Lower lobe of right lung (tissue), 2 donors: Measurements from ENCODE around the gene MTNR1A. TPM values are rescaled to one million over a fixed set of nuclear protein-coding genes. Genes with fewer than 3 reads are reported as not detected.

Experiments
- ATAC-seq, 2 donors: fragments of 200-7000 bp; cut with Tn5 transposase; one replicate each; pipeline ENCODE4 v1.9.1; 2020 to 2022; ENCODE audit warnings: mild to moderate bottlenecking in 2 of 2, moderate library complexity in 2 of 2
- DNase-seq: peaks from one replicate; pipeline ENCODE4 v3.0.0-alpha.2; 2020
- H3K27ac ChIP-seq: fragments of 200-600 bp; one replicate; pipeline ENCODE4 v1.8.0; 2022
- H3K27me3 ChIP-seq: fragments of 200-600 bp; one replicate; pipeline ENCODE4 v1.8.0; 2022; ENCODE audit warnings: low read depth
- H3K36me3 ChIP-seq: fragments of 200-600 bp; one replicate; pipeline ENCODE4 v1.8.0; 2022; ENCODE audit warnings: mild to moderate bottlenecking
- H3K4me1 ChIP-seq: fragments of 200-600 bp; one replicate; pipeline ENCODE4 v1.8.0; 2022
- H3K4me3 ChIP-seq: fragments of 200-600 bp; one replicate; pipeline ENCODE4 v1.8.0; 2022; ENCODE audit warnings: mild to moderate bottlenecking
- H3K9me3 ChIP-seq: fragments of 200-600 bp; one replicate; pipeline ENCODE4 v1.8.0; 2022
- intact Hi-C: fragments of 100-400 bp; cut with DNase I; formaldehyde crosslinking; loops from one replicate; pipeline ENCODE4 v1.11.0; 2022
- total RNA-seq: library from RNA; stranded (reverse); fragmentation: NEBNext Ultra II Directional; extraction: Animal tissue kit (Norgen Biotek cat#: 25700); gene quantifications from one replicate; pipeline ENCODE4 v1.2.1, GENCODE V29; 2021
- TF ChIP-seq, protein P1 (sequence below): fragments of 200-600 bp; IDR thresholded peaks from one replicate; pipeline ENCODE4 v1.8.0; 2022; ENCODE audit warnings: antibody characterized with exemption, mild to moderate bottlenecking
- donor health status: DM: no; HTN: yes; CAD: no; lungs with severe emphysema.

Gene MTNR1A
- total RNA-seq, 1 donor from 2014 or later = not detected

GRCh38 chr4:186596850-186597390, 41.6 kb upstream of the MTNR1A start:
- peaks cover 87% of the 10 kb centered on the region for H3K36me3 ChIP-seq
- ATAC-seq = no peak

GRCh38 chr4:186596346-186596745, 41.0 kb upstream of the MTNR1A start:
- TF ChIP-seq, protein P1, sequence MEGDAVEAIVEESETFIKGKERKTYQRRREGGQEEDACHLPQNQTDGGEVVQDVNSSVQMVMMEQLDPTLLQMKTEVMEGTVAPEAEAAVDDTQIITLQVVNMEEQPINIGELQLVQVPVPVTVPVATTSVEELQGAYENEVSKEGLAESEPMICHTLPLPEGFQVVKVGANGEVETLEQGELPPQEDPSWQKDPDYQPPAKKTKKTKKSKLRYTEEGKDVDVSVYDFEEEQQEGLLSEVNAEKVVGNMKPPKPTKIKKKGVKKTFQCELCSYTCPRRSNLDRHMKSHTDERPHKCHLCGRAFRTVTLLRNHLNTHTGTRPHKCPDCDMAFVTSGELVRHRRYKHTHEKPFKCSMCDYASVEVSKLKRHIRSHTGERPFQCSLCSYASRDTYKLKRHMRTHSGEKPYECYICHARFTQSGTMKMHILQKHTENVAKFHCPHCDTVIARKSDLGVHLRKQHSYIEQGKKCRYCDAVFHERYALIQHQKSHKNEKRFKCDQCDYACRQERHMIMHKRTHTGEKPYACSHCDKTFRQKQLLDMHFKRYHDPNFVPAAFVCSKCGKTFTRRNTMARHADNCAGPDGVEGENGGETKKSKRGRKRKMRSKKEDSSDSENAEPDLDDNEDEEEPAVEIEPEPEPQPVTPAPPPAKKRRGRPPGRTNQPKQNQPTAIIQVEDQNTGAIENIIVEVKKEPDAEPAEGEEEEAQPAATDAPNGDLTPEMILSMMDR = no peak
- intact Hi-C loops = no loop called here
- no peaks in the 10 kb centered on the region for H3K4me1 ChIP-seq
- H3K4me3 ChIP-seq = no peak overlapping the region
- no peaks in the 10 kb centered on the region for H3K27me3 ChIP-seq
- H3K27ac ChIP-seq = no peak overlapping the region
- ATAC-seq = no peak
- DNase-seq = no peak
- peaks cover 82% of the 10 kb centered on the region for H3K36me3 ChIP-seq
- H3K9me3 ChIP-seq = no peaks in the 10 kb centered on the region

More at GRCh38 chr4:186596850-186597390, 41.6 kb upstream of the MTNR1A start:
- intact Hi-C loops = no loop called here
- no peak overlapping the region for H3K27ac ChIP-seq
- DNase-seq = no peak
- TF ChIP-seq, protein P1 = no peak
- no peaks in the 10 kb centered on the region for H3K9me3 ChIP-seq
- no peaks in the 10 kb centered on the region for H3K4me1 ChIP-seq
- no peaks in the 10 kb centered on the region for H3K27me3 ChIP-seq
- H3K4me3 ChIP-seq = no peak overlapping the region

- Histone ChIP-seq H3K4me1 (no peaks in the 10 kb centered on the region), H3K9me3 (no peaks in the 10 kb centered on the region), H3K4me3 (no peak overlapping the region), H3K27ac (no peak overlapping the region), H3K36me3 (peaks cover 75% of the 10 kb centered on the region), H3K27me3 (no peaks in the 10 kb centered on the region)
- no peak for DNase-seq
- TF ChIP-seq, protein P1 = no peak
- ATAC-seq = no peak
- intact Hi-C loops = no loop called here
These were observed 38.2 kb upstream of the MTNR1A start for GRCh38 chr4:186593587-186593973.

DNA sequence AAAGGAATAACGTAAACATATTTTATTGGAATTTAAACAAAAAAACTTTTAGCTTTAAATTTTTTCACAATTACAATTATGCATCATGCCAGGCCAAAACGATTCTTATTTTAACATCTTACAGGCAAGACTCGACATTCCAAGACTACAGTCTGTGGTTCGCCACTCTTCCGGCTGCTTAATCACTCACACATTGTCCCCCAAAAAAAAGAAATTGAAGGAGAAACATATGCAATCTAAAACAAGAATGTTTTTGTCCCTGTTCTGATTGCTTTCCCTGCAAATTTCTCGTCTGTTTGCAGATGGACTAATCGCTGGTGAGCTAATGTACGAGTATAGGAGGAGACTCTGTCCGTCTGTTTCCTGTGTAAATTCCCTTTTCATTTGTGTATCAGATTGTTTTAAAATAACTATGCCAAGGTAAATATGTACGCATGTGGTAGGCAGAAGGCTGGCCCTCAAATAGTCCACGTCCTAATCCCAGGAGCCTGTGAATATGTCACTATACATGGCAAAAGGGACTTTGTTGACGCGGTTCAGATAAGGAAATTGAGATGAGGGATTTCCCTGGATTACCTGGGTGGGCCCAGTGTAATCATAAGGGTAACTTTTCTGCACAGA, 37.7 kb upstream of the MTNR1A start:
- TF ChIP-seq, protein P1 = no peak
- Histone ChIP-seq H3K27ac (no peak overlapping the region), H3K36me3 (peaks cover 75% of the 10 kb centered on the region), H3K4me1 (no peaks in the 10 kb centered on the region), H3K4me3 (no peak overlapping the region), H3K27me3 (no peaks in the 10 kb centered on the region), H3K9me3 (no peaks in the 10 kb centered on the region)
- no peak for DNase-seq
- intact Hi-C loops = no loop called here
- ATAC-seq = no peak

GRCh38 chr4:186592445-186592844, 37.1 kb upstream of the MTNR1A start:
- no peak overlapping the region for H3K27ac ChIP-seq
- no peaks in the 10 kb centered on the region for H3K9me3 ChIP-seq
- H3K4me3 ChIP-seq = no peak overlapping the region
- ATAC-seq (no peak), DNase-seq (no peak)
- no peaks in the 10 kb centered on the region for H3K4me1 ChIP-seq
- intact Hi-C loops = no loop called here
- H3K36me3 ChIP-seq = peaks cover 69% of the 10 kb centered on the region
- no peaks in the 10 kb centered on the region for H3K27me3 ChIP-seq
- TF ChIP-seq, protein P1 = no peak
